Hepatocyte (in vitro differentiated cells): ENCODE results near the gene RAP1GAP. TPM values are rescaled to one million over a fixed set of nuclear protein-coding genes. Genes with fewer than 3 reads are reported as not detected.

Experiments
- DNase-seq: peaks from one replicate; pipeline ENCODE4 v3.0.0-alpha.2; 2016; ENCODE audit warnings: low spot score
- H2AFZ ChIP-seq: fragments of 200-600 bp; sonication (generic); 2 replicates; pipeline ENCODE4 v1.6.0; 2016; ENCODE audit warnings: antibody characterized with exemption, mild to moderate bottlenecking
- H3K27ac ChIP-seq: fragments of 200-600 bp; sonication (generic); 2 replicates; pipeline ENCODE4 v1.5.1; 2016; ENCODE audit warnings: mild to moderate bottlenecking
- H3K27me3 ChIP-seq: fragments of 200-600 bp; sonication (generic); 2 replicates; pipeline ENCODE4 v1.6.1; 2016
- H3K36me3 ChIP-seq: fragments of 200-600 bp; sonication (generic); replicated peaks from 2 replicates; pipeline ENCODE4 v1.5.1; 2016; ENCODE audit warnings: low read depth; ENCODE audit not compliant: insufficient read depth
- H3K4me1 ChIP-seq: fragments of 200-600 bp; sonication (generic); 2 replicates; pipeline ENCODE4 v1.5.1; 2016; ENCODE audit warnings: mild to moderate bottlenecking, moderate library complexity; ENCODE audit not compliant: insufficient read depth
- H3K4me2 ChIP-seq: fragments of 200-600 bp; sonication (generic); 2 replicates; pipeline ENCODE4 v1.6.0; 2016
- H3K4me3 ChIP-seq: fragments of 200-600 bp; sonication (generic); 2 replicates; pipeline ENCODE4 v1.5.1; 2016; ENCODE audit warnings: mild to moderate bottlenecking
- H3K79me2 ChIP-seq: fragments of 200-600 bp; sonication (generic); 2 replicates; pipeline ENCODE4 v1.6.0; 2017; ENCODE audit warnings: mild to moderate bottlenecking
- H3K9me2 ChIP-seq: fragments of 200-600 bp; sonication (generic); replicated peaks from 2 replicates; pipeline ENCODE4 v1.6.0; 2017; ENCODE audit warnings: mild to moderate bottlenecking; ENCODE audit not compliant: insufficient read depth
- H3K9me3 ChIP-seq: fragments of 200-600 bp; sonication (generic); 2 replicates; pipeline ENCODE4 v1.5.1; 2016; ENCODE audit warnings: low read depth, mild to moderate bottlenecking
- H4K20me1 ChIP-seq: fragments of 200-600 bp; sonication (generic); 2 replicates; pipeline ENCODE4 v1.6.0; 2016; ENCODE audit warnings: mild to moderate bottlenecking; ENCODE audit not compliant: insufficient read depth, poor library complexity, severe bottlenecking
- CTCF ChIP-seq: fragments of 200-600 bp; sonication (generic); IDR thresholded peaks from 2 replicates; pipeline ENCODE4 v1.5.1; 2016; ENCODE audit warnings: antibody characterized with exemption, mild to moderate bottlenecking; ENCODE audit not compliant: poor library complexity
- EZH2 ChIP-seq: fragments of 200-600 bp; sonication (generic); IDR thresholded peaks from 2 replicates; pipeline ENCODE4 v1.6.1; 2016; ENCODE audit warnings: antibody characterized with exemption, mild to moderate bottlenecking, borderline replicate concordance
- EZH2phosphoT487 ChIP-seq: fragments of 200-600 bp; sonication (generic); IDR thresholded peaks from one replicate; pipeline ENCODE4 v1.6.1; 2018; ENCODE audit warnings: antibody characterized with exemption, mild to moderate bottlenecking, low read depth, moderate library complexity; ENCODE audit not compliant: unreplicated experiment, severe bottlenecking
- WGBS: methylation state at CpG from one replicate; pipeline ENCODE4 v1.1.6; 2016; ENCODE audit warnings: low lambda C conversion rate; ENCODE audit errors: missing lambda C conversion rate; 5-methylcytosine and 5-hydroxymethylcytosine counted together
- polyA plus RNA-seq: library from polyadenylated mRNA; unstranded; fragments of >200 nt; fragmentation: Nextera tagmentation; extraction: Ambion mirVana; gene quantifications from 2 replicates; pipeline ENCODE4 v1.2.1, GENCODE V29; 2016
- total RNA-seq: library from RNA; depleted of rRNA; stranded (reverse); fragments of >200 nt; gene quantifications from 2 replicates; pipeline ENCODE4 v1.2.3, GENCODE V29; 2014

Gene RAP1GAP
- total and polyA plus RNA-seq, 2 experiments from 2014 or later: 12.3 to 18.0 TPM

- 97% methylated on average over 7 of the region's 7 CpGs for WGBS
- TF ChIP-seq CTCF: no peak
- no peak for TF ChIP-seq EZH2phosphoT487
- TF ChIP-seq EZH2: no peak
- H3K4me1 ChIP-seq: peaks cover 31% of the 10 kb centered on the region
Observed at GRCh38 chr1:21618059-21618458, 51.1 kb downstream of the RAP1GAP start.

GRCh38 chr1:21617126-21617738, 51.9 kb downstream of the RAP1GAP start:
- Histone ChIP-seq H3K27me3 (no peaks in the 10 kb centered on the region), H3K4me2 (no peak overlapping the region), H2AFZ (no peak overlapping the region), H3K27ac (no peak overlapping the region), H3K4me3 (no peak overlapping the region), H3K4me1 (peaks cover 26% of the 10 kb centered on the region), H3K79me2 (no peaks in the 10 kb centered on the region), H4K20me1 (no peaks in the 10 kb centered on the region), H3K36me3 (no peaks in the 10 kb centered on the region), H3K9me3 (no peaks in the 10 kb centered on the region), H3K9me2 (no peaks in the 10 kb centered on the region)
- WGBS: 96% methylated on average over 16 of the region's 16 CpGs
- no peak for TF ChIP-seq CTCF
- TF ChIP-seq EZH2phosphoT487: no peak
- TF ChIP-seq EZH2: no peak
- DNase-seq: no peak

More at GRCh38 chr1:21618059-21618458, 51.1 kb downstream of the RAP1GAP start:
- Histone ChIP-seq H3K9me3 (no peaks in the 10 kb centered on the region), H3K79me2 (no peaks in the 10 kb centered on the region), H3K36me3 (no peaks in the 10 kb centered on the region), H3K4me2 (no peak overlapping the region), H3K27ac (peak overlapping the region; percentile 66), H4K20me1 (no peaks in the 10 kb centered on the region), H2AFZ (no peak overlapping the region), H3K27me3 (no peaks in the 10 kb centered on the region), H3K4me3 (no peak overlapping the region), H3K9me2 (no peaks in the 10 kb centered on the region)
- DNase-seq: no peak

- Histone ChIP-seq H3K27ac (no peak overlapping the region), H3K9me3 (no peaks in the 10 kb centered on the region), H3K4me1 (peaks cover 18% of the 10 kb centered on the region), H3K4me3 (no peak overlapping the region), H3K79me2 (no peaks in the 10 kb centered on the region), H3K36me3 (no peaks in the 10 kb centered on the region), H4K20me1 (no peaks in the 10 kb centered on the region), H3K27me3 (no peaks in the 10 kb centered on the region), H3K9me2 (no peaks in the 10 kb centered on the region), H3K4me2 (no peak overlapping the region), H2AFZ (no peak overlapping the region)
- TF ChIP-seq EZH2phosphoT487 (no peak), CTCF (no peak), EZH2 (no peak)
- whole genome bisulfite sequencing: 78% methylated on average over 8 of the region's 8 CpGs
- no peak for DNase-seq
Observed at GRCh38 chr1:21616372-21616771, 52.8 kb downstream of the RAP1GAP start.
